ENCODE data around the gene PCDH19. TPM values are rescaled to one million over a fixed set of nuclear protein-coding genes. Genes with fewer than 3 reads are reported as not detected.

The PCDH19 gene
- total RNA-seq, 3 donors from 2014 or later (not counting 1 experiment from before 2014, with no cell fraction given), result not detected

DNA sequence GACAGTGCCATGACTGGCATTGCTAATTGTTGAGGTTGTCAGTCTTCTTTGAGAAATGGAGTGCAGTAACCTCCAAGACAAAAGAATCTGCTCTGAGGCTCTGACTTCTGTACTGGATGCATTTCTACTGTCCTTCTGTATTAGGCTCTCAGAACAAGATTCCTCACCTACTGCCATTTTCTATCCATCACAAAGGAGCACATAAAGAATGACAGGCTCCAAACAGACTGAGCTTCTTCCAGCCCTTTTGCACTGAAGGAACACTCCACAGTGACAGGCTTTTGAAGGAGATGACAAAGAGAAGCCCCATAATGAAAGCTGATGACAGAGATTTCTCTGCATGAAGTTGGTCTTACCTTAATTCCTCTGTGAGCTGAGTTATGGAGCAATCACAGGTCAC, 162.2 kb downstream of the PCDH19 start:
- no peaks in the 10 kb centered on the region for H3K4me1 ChIP-seq (ENCODE audit: control insufficient read depth, insufficient read depth, low read length)
- H3K4me3 ChIP-seq (ENCODE audit: low read length), result no peak overlapping the region
- H3K27ac Mint-ChIP-seq, result no peak overlapping the region
- peaks cover 2 to 11% of the 10 kb centered on the region in 2 donors for H3K9me3 Mint-ChIP-seq
- H3K9me3 ChIP-seq (ENCODE audit: control insufficient read depth, insufficient read depth, low read length), result no peaks in the 10 kb centered on the region
- DNase-seq, result no peak
- TF ChIP-seq, protein P1, sequence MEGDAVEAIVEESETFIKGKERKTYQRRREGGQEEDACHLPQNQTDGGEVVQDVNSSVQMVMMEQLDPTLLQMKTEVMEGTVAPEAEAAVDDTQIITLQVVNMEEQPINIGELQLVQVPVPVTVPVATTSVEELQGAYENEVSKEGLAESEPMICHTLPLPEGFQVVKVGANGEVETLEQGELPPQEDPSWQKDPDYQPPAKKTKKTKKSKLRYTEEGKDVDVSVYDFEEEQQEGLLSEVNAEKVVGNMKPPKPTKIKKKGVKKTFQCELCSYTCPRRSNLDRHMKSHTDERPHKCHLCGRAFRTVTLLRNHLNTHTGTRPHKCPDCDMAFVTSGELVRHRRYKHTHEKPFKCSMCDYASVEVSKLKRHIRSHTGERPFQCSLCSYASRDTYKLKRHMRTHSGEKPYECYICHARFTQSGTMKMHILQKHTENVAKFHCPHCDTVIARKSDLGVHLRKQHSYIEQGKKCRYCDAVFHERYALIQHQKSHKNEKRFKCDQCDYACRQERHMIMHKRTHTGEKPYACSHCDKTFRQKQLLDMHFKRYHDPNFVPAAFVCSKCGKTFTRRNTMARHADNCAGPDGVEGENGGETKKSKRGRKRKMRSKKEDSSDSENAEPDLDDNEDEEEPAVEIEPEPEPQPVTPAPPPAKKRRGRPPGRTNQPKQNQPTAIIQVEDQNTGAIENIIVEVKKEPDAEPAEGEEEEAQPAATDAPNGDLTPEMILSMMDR (IDR thresholded peaks at IDR 0.05), result no peak
- H3K4me1 Mint-ChIP-seq, result no peaks in the 10 kb centered on the region
- H3K36me3 Mint-ChIP-seq, result no peaks in the 10 kb centered on the region
- intact Hi-C loops (cut with micrococcal nuclease), result no loop called here
- H3K4me3 Mint-ChIP-seq, result no peak overlapping the region
- no peaks in the 10 kb centered on the region for H3K27me3 ChIP-seq (ENCODE audit: control insufficient read depth, insufficient read depth, low read length)
- H3K36me3 ChIP-seq (ENCODE audit: control insufficient read depth, insufficient read depth, low read length), result no peaks in the 10 kb centered on the region
- no peaks in the 10 kb centered on the region for H3K27me3 Mint-ChIP-seq (ENCODE audit: low read depth in 2 of 2)
- ATAC-seq, result no peak
- no peak overlapping the region for H3K27ac ChIP-seq (ENCODE audit: low read length)

- Histone ChIP-seq H3K4me1 (ENCODE audit: control insufficient read depth, insufficient read depth, low read length) (no peaks in the 10 kb centered on the region), H3K36me3 (ENCODE audit: control insufficient read depth, insufficient read depth, low read length) (no peaks in the 10 kb centered on the region), H3K9me3 (ENCODE audit: control insufficient read depth, insufficient read depth, low read length) (no peaks in the 10 kb centered on the region), H3K27ac (ENCODE audit: low read length) (no peak overlapping the region), H3K4me3 (ENCODE audit: low read length) (no peak overlapping the region), H3K27me3 (ENCODE audit: control insufficient read depth, insufficient read depth, low read length) (no peaks in the 10 kb centered on the region)
- WGBS (ENCODE audit: insufficient coverage), result 89% methylated on average over 1 of the region's 1 CpG
- H3K9me3 Mint-ChIP-seq, result peaks cover 4 to 6% of the 10 kb centered on the region in 2 donors
- intact Hi-C loops (cut with micrococcal nuclease), result no loop called here
- H3K4me3 Mint-ChIP-seq, result no peak overlapping the region
- DNase-seq (no peak), ATAC-seq (no peak)
- H3K27ac Mint-ChIP-seq, result no peak overlapping the region
- H3K4me1 Mint-ChIP-seq, result no peaks in the 10 kb centered on the region
- TF ChIP-seq, protein P1 (IDR thresholded peaks at IDR 0.05), result no peak
- H3K36me3 Mint-ChIP-seq, result no peaks in the 10 kb centered on the region
- H3K27me3 Mint-ChIP-seq (ENCODE audit: low read depth in 2 of 2), result no peaks in the 10 kb centered on the region
Observed at GRCh38 chrX:100244681-100245080, 165.4 kb downstream of the PCDH19 start.

Other genes with a start within 250 kb of the PCDH19 start
- gene TNMD, start 174.7 kb upstream of the PCDH19 start, total RNA-seq, result not detected
- gene TSPAN6, start 226.5 kb upstream of the PCDH19 start, total RNA-seq, result not detected
- not detected for gene SRPX2, start 233.9 kb upstream of the PCDH19 start, total RNA-seq

All from natural killer cell (primary cell).